HEK293T (cell line): ENCODE results near the gene MDFI.

ENCODE experiments used
- ARNT ChIP-seq: fragments of 450-650 bp; IDR thresholded peaks from 2 replicates; pipeline ENCODE4 v1.6.1; 2017; ENCODE audit warnings: mild to moderate bottlenecking
- BHLHE40 ChIP-seq: fragments of 450-650 bp; IDR thresholded peaks from 2 replicates; pipeline ENCODE4 v1.6.1; 2016; ENCODE audit warnings: mild to moderate bottlenecking, moderate library complexity, borderline replicate concordance
- CTBP1 ChIP-seq: fragments of 450-650 bp; IDR thresholded peaks from 2 replicates; pipeline ENCODE4 v1.6.1; 2016; ENCODE audit warnings: borderline replicate concordance
- ELF4 ChIP-seq: fragments of 450-650 bp; IDR thresholded peaks from 2 replicates; pipeline ENCODE4 v1.6.1; 2017; ENCODE audit warnings: antibody characterized with exemption
- FOXA1 ChIP-seq: fragments of 450-650 bp; IDR thresholded peaks from 2 replicates; pipeline ENCODE4 v1.6.1; 2016; ENCODE audit warnings: mild to moderate bottlenecking
- FOXK2 ChIP-seq: fragments of 450-650 bp; IDR thresholded peaks from 2 replicates; pipeline ENCODE4 v1.6.1; 2016; ENCODE audit warnings: mild to moderate bottlenecking
- L3MBTL2 ChIP-seq: fragments of 450-650 bp; conservative IDR thresholded peaks from 2 replicates; pipeline ENCODE4 v1.6.1; 2016; ENCODE audit warnings: mild to moderate bottlenecking
- LEF1 ChIP-seq: fragments of 450-650 bp; IDR thresholded peaks from 2 replicates; pipeline ENCODE4 v1.6.1; 2017; ENCODE audit warnings: mild to moderate bottlenecking, borderline replicate concordance
- NFRKB ChIP-seq: fragments of 450-650 bp; IDR thresholded peaks from 2 replicates; pipeline ENCODE4 v1.6.1; 2016; ENCODE audit warnings: mild to moderate bottlenecking, moderate library complexity
- SP1 ChIP-seq: fragments of 450-650 bp; IDR thresholded peaks from 2 replicates; pipeline ENCODE4 v1.6.1; 2017
- SUZ12 ChIP-seq: fragments of 450-650 bp; IDR thresholded peaks from 2 replicates; pipeline ENCODE4 v1.6.1; 2016; ENCODE audit warnings: mild to moderate bottlenecking
- TARDBP ChIP-seq: fragments of 450-650 bp; IDR thresholded peaks from 2 replicates; pipeline ENCODE4 v1.6.1; 2016
- ZNF384 ChIP-seq: fragments of 450-650 bp; IDR thresholded peaks from 2 replicates; pipeline ENCODE4 v1.6.1; 2016
- TF ChIP-seq, protein P1 (sequence below): fragments of 450-650 bp; IDR thresholded peaks from 2 replicates; pipeline ENCODE4 v1.6.1; 2016

DNA sequence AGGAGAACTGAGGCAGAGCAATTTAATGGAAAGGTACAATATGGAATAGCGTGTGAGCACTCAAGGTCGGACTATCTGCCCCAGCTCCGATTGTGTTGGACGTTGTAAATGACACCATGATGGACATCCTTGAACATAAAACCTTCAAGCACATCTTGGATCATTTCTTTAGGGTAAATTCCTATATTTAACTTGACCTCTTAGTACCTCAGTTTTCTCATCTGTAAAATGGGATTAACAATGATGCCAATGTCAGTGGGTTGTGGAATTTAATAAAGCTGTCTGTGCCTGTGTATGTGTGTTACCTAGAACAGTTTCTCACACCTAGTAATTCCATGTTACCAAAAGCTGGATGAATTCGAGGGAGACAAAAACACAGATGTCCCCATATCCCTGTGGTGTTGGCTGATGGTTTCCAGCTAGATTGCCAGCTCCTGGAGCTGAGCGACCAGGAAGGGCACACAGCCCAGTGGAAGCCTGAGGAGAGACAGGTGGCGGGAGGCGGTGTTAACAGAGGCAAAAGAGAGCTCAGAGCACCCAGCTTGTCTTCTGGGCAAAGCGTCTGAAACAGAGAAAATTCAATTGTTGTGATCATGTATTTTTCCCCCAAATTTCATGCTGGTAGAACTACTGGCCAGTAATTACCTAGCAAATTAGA, 32.6 kb downstream of the MDFI start:
- TF ChIP-seq NFRKB (no peak), SP1 (no peak), SUZ12 (no peak), ZNF384 (no peak), FOXK2 (no peak), LEF1 (no peak), BHLHE40 (no peak), FOXA1 (no peak), TARDBP (no peak), ARNT (no peak), ELF4 (no peak), CTBP1 (no peak), L3MBTL2 (no peak)
- TF ChIP-seq, protein P1, sequence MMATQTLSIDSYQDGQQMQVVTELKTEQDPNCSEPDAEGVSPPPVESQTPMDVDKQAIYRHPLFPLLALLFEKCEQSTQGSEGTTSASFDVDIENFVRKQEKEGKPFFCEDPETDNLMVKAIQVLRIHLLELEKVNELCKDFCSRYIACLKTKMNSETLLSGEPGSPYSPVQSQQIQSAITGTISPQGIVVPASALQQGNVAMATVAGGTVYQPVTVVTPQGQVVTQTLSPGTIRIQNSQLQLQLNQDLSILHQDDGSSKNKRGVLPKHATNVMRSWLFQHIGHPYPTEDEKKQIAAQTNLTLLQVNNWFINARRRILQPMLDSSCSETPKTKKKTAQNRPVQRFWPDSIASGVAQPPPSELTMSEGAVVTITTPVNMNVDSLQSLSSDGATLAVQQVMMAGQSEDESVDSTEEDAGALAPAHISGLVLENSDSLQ: no peak
